Measurements from ENCODE around the gene F7.

DNA sequence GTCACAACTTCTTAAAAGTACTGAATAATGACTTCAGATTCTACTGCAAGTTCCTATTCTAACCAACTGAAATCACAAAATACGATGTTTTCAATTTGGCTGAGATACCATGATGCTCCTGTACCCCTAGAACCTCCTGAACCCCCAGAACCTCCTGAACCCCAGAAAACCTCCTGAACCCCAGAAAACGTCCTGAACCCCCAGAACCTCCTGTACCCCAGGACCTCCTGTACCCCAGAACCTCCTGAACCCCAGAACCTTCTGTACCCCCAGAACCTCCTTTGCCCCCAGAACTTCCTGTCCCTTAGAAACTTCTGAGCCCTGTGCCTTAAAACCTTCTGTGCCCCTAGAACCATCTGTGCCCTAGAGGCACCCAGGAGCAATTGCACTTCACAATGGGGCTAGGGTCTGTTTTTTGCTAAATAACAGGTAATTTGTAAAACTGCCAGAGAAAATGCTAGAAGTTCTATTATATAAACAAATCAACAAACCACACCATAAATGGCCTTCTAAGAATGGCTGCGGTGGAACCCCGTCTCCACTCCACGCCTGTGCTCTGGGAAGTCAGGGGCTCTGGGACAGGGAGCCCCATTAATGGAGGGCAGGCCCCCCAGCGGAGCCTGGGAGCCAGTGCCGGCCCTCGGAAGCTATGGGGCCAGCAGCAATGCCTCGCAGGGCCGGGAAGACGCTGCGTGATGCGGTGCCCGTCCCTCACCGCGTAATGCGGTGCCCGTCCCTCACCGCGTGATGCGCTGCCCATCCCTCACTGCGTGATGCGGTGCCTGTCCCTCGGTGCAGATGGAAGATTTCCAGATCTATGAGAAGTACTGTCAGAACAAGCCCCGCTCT lies 21.3 kb upstream of the F7 start:
- TF ChIP-seq, protein P1, sequence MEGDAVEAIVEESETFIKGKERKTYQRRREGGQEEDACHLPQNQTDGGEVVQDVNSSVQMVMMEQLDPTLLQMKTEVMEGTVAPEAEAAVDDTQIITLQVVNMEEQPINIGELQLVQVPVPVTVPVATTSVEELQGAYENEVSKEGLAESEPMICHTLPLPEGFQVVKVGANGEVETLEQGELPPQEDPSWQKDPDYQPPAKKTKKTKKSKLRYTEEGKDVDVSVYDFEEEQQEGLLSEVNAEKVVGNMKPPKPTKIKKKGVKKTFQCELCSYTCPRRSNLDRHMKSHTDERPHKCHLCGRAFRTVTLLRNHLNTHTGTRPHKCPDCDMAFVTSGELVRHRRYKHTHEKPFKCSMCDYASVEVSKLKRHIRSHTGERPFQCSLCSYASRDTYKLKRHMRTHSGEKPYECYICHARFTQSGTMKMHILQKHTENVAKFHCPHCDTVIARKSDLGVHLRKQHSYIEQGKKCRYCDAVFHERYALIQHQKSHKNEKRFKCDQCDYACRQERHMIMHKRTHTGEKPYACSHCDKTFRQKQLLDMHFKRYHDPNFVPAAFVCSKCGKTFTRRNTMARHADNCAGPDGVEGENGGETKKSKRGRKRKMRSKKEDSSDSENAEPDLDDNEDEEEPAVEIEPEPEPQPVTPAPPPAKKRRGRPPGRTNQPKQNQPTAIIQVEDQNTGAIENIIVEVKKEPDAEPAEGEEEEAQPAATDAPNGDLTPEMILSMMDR (IDR thresholded peaks at IDR 0.05), result no peak
- TF ChIP-seq TP53 (CRISPR knock-in tag; IDR thresholded peaks at IDR 0.05) (no peak), NR1H2 (CRISPR knock-in tag; IDR thresholded peaks at IDR 0.05) (no peak)
- TF ChIP-seq, protein P2, sequence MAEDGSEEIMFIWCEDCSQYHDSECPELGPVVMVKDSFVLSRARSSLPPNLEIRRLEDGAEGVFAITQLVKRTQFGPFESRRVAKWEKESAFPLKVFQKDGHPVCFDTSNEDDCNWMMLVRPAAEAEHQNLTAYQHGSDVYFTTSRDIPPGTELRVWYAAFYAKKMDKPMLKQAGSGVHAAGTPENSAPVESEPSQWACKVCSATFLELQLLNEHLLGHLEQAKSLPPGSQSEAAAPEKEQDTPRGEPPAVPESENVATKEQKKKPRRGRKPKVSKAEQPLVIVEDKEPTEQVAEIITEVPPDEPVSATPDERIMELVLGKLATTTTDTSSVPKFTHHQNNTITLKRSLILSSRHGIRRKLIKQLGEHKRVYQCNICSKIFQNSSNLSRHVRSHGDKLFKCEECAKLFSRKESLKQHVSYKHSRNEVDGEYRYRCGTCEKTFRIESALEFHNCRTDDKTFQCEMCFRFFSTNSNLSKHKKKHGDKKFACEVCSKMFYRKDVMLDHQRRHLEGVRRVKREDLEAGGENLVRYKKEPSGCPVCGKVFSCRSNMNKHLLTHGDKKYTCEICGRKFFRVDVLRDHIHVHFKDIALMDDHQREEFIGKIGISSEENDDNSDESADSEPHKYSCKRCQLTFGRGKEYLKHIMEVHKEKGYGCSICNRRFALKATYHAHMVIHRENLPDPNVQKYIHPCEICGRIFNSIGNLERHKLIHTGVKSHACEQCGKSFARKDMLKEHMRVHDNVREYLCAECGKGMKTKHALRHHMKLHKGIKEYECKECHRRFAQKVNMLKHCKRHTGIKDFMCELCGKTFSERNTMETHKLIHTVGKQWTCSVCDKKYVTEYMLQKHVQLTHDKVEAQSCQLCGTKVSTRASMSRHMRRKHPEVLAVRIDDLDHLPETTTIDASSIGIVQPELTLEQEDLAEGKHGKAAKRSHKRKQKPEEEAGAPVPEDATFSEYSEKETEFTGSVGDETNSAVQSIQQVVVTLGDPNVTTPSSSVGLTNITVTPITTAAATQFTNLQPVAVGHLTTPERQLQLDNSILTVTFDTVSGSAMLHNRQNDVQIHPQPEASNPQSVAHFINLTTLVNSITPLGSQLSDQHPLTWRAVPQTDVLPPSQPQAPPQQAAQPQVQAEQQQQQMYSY (CRISPR knock-in tag; IDR thresholded peaks at IDR 0.05), result no peak
- TF ChIP-seq, protein P3, sequence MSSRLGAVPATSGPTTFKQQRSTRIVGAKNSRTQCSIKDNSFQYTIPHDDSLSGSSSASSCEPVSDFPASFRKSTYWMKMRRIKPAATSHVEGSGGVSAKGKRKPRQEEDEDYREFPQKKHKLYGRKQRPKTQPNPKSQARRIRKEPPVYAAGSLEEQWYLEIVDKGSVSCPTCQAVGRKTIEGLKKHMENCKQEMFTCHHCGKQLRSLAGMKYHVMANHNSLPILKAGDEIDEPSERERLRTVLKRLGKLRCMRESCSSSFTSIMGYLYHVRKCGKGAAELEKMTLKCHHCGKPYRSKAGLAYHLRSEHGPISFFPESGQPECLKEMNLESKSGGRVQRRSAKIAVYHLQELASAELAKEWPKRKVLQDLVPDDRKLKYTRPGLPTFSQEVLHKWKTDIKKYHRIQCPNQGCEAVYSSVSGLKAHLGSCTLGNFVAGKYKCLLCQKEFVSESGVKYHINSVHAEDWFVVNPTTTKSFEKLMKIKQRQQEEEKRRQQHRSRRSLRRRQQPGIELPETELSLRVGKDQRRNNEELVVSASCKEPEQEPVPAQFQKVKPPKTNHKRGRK (CRISPR knock-in tag; IDR thresholded peaks at IDR 0.05; ENCODE audit: borderline replicate concordance), result no peak

Data from WTC11 (cell line).